HEK293 (cell line): Measurements from ENCODE around the gene ARPC1B.
A peak's percentile ranks its signal among the peaks of the same experiment; 100 is the strongest.

Source experiments
- GLIS1 ChIP-seq: fragments of 450-650 bp; formaldehyde crosslinking; IDR thresholded peaks from 2 replicates; pipeline ENCODE4 v1.5.1; 2016; ENCODE audit warnings: missing biosample characterization, missing genetic modification characterization
- GLIS2 ChIP-seq: fragments of 450-650 bp; formaldehyde crosslinking; IDR thresholded peaks from 2 replicates; pipeline ENCODE4 v1.5.1; 2016; ENCODE audit warnings: missing biosample characterization, missing genetic modification characterization
- HOXA7 ChIP-seq: sonication (generic); formaldehyde crosslinking; IDR thresholded peaks from 2 replicates; pipeline ENCODE4 v1.8.1; 2022; ENCODE audit warnings: missing genetic modification reagents, borderline replicate concordance
- HOXC10 ChIP-seq: sonication (generic); formaldehyde crosslinking; IDR thresholded peaks from 2 replicates; pipeline ENCODE4 v1.8.1; 2023; ENCODE audit warnings: mild to moderate bottlenecking, missing genetic modification reagents
- KLF1 ChIP-seq: fragments of 450-650 bp; formaldehyde crosslinking; IDR thresholded peaks from 2 replicates; pipeline ENCODE4 v1.5.1; 2016; ENCODE audit warnings: missing biosample characterization, missing genetic modification characterization
- KLF8 ChIP-seq: fragments of 450-650 bp; formaldehyde crosslinking; IDR thresholded peaks from 2 replicates; pipeline ENCODE4 v1.5.1; 2016; ENCODE audit warnings: missing biosample characterization, missing genetic modification characterization
- KLF9 ChIP-seq: fragments of 450-650 bp; formaldehyde crosslinking; IDR thresholded peaks from 2 replicates; pipeline ENCODE4 v1.5.1; 2016; ENCODE audit warnings: missing biosample characterization, missing genetic modification characterization, low read depth
- OVOL3 ChIP-seq: fragments of 450-650 bp; formaldehyde crosslinking; IDR thresholded peaks from 2 replicates; pipeline ENCODE4 v1.5.1; 2016; ENCODE audit warnings: missing biosample characterization, missing genetic modification characterization
- SALL2 ChIP-seq: fragments of 450-650 bp; formaldehyde crosslinking; IDR thresholded peaks from 2 replicates; pipeline ENCODE4 v1.5.0; 2017; ENCODE audit warnings: missing biosample characterization, mild to moderate bottlenecking, missing genetic modification characterization, borderline replicate concordance
- SP2 ChIP-seq: fragments of 450-650 bp; formaldehyde crosslinking; IDR thresholded peaks from 2 replicates; pipeline ENCODE4 v1.5.1; 2016; ENCODE audit warnings: missing biosample characterization, missing genetic modification characterization
- SP7 ChIP-seq: fragments of 450-650 bp; formaldehyde crosslinking; IDR thresholded peaks from 2 replicates; pipeline ENCODE4 v1.5.1; 2016; ENCODE audit warnings: missing biosample characterization, missing genetic modification characterization
- ZBTB20 ChIP-seq: fragments of 450-650 bp; formaldehyde crosslinking; IDR thresholded peaks from 2 replicates; pipeline ENCODE4 v1.5.1; 2016; ENCODE audit warnings: missing biosample characterization, missing genetic modification characterization
- ZEB2 ChIP-seq: fragments of 450-650 bp; formaldehyde crosslinking; IDR thresholded peaks from 2 replicates; pipeline ENCODE4 v1.5.1; 2016; ENCODE audit warnings: missing biosample characterization, missing genetic modification characterization
- ZNF138 ChIP-seq: fragments of 450-650 bp; formaldehyde crosslinking; IDR thresholded peaks from 2 replicates; pipeline ENCODE4 v1.5.1; 2016; ENCODE audit warnings: missing biosample characterization, missing genetic modification characterization, borderline replicate concordance
- ZNF146 ChIP-seq: fragments of 450-650 bp; formaldehyde crosslinking; IDR thresholded peaks from 2 replicates; pipeline ENCODE4 v1.5.1; 2016; ENCODE audit warnings: missing biosample characterization, missing genetic modification characterization
- ZNF302 ChIP-seq: fragments of 450-650 bp; formaldehyde crosslinking; IDR thresholded peaks from 2 replicates; pipeline ENCODE4 v1.5.1; 2016; ENCODE audit warnings: missing biosample characterization, missing genetic modification characterization, low read depth
- ZNF366 ChIP-seq: fragments of 450-650 bp; formaldehyde crosslinking; conservative IDR thresholded peaks from 2 replicates; pipeline ENCODE4 v1.5.1; 2016; ENCODE audit warnings: missing biosample characterization, missing genetic modification characterization
- ZNF510 ChIP-seq: fragments of 450-650 bp; formaldehyde crosslinking; IDR thresholded peaks from 2 replicates; pipeline ENCODE4 v1.5.1; 2018; ENCODE audit warnings: mild to moderate bottlenecking, missing genetic modification characterization, missing biosample characterization; ENCODE audit not compliant: insufficient replicate concordance
- ZNF558 ChIP-seq: fragments of 450-650 bp; formaldehyde crosslinking; IDR thresholded peaks from 2 replicates; pipeline ENCODE4 v1.5.1; 2016; ENCODE audit warnings: missing biosample characterization, missing genetic modification characterization
- ZNF654 ChIP-seq: fragments of 450-650 bp; formaldehyde crosslinking; IDR thresholded peaks from 2 replicates; pipeline ENCODE4 v1.5.1; 2016; ENCODE audit warnings: low read depth, missing biosample characterization, missing genetic modification characterization
- ZSCAN16 ChIP-seq: fragments of 450-650 bp; formaldehyde crosslinking; IDR thresholded peaks from 2 replicates; pipeline ENCODE4 v1.5.1; 2016; ENCODE audit warnings: missing biosample characterization, missing genetic modification characterization
- TF ChIP-seq, protein P1 (sequence below): fragments of 450-650 bp; formaldehyde crosslinking; IDR thresholded peaks from 2 replicates; pipeline ENCODE4 v1.5.1; 2016; ENCODE audit warnings: missing biosample characterization, missing genetic modification characterization
- TF ChIP-seq, protein P2 (sequence below): fragments of 450-650 bp; formaldehyde crosslinking; IDR thresholded peaks from 2 replicates; pipeline ENCODE4 v1.5.1; 2016; ENCODE audit warnings: missing biosample characterization, missing genetic modification characterization
- TF ChIP-seq, protein P3 (sequence below): fragments of 450-650 bp; formaldehyde crosslinking; IDR thresholded peaks from 2 replicates; pipeline ENCODE4 v1.5.1; 2016; ENCODE audit warnings: missing biosample characterization, missing genetic modification characterization
- TF ChIP-seq, protein P4 (sequence below): fragments of 450-650 bp; formaldehyde crosslinking; IDR thresholded peaks from 2 replicates; pipeline ENCODE4; 2016; ENCODE audit warnings: missing biosample characterization, missing genetic modification characterization
- TF ChIP-seq, protein P5 (sequence below): fragments of 450-650 bp; formaldehyde crosslinking; IDR thresholded peaks from 2 replicates; pipeline ENCODE4 v1.5.1; 2016; ENCODE audit warnings: missing biosample characterization, missing genetic modification characterization
- TF ChIP-seq, protein P6 (sequence below): fragments of 450-650 bp; formaldehyde crosslinking; IDR thresholded peaks from 2 replicates; pipeline ENCODE4 v1.5.1; 2016; ENCODE audit warnings: missing biosample characterization, missing genetic modification characterization

Gene ARPC1B

DNA sequence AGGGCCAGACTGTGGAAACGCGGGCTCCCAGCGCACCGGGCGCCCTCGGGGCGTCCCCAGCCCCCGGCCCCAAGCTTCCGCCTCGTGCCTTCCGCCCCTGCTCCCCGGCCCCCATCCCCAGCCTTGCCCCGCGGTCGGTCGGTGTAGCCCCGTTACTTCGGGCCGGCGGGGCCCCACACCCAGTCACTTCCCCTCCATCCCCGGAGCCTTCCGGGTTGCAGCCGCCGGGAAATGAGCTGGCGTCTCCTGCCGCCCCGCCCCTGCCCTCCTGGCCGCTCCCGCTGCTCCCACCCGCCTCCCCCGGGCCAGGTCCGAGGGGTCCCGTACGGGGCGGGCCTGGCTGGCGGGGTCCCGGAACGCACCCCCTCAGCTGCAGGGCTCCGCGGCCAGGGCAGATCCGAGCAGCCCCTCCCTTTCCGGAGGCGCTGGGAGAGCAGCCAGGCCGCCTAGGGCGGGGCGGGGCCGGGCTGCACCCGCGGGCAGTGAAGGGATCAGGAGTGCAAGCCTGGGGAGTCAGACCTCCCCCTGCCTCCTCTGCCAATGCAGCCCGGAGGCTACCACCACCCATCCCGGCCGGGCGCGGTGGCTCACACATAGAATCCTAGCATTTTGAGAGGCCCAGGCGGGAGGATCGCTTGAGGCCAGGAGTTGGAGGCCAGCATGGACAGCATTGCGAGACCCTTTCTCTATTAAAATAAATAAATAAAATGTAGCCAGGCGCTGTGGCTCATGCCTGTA lies 709 bp downstream of the ARPC1B start (continued):
- TF ChIP-seq, protein P1, sequence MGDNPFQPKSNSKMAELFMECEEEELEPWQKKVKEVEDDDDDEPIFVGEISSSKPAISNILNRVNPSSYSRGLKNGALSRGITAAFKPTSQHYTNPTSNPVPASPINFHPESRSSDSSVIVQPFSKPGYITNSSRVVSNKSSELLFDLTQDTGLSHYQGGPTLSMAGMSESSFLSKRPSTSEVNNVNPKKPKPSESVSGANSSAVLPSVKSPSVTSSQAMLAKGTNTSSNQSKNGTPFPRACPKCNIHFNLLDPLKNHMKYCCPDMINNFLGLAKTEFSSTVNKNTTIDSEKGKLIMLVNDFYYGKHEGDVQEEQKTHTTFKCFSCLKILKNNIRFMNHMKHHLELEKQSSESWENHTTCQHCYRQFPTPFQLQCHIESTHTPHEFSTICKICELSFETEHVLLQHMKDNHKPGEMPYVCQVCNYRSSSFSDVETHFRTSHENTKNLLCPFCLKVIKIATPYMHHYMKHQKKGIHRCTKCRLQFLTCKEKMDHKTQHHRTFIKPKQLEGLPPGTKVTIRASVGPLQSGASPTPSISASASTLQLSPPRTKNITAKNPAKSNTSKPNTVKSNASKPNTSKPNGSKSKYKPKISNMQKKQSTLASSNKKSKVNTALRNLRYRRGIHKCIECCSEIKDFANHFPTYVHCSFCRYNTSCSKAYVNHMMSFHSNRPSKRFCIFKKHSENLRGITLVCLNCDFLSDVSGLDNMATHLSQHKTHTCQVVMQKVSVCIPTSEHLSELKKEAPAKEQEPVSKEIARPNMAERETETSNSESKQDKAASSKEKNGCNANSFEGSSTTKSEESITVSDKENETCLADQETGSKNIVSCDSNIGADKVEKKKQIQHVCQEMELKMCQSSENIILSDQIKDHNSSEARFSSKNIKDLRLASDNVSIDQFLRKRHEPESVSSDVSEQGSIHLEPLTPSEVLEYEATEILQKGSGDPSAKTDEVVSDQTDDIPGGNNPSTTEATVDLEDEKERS (tag by site-specific recombination) = no peak
- TF ChIP-seq ZEB2 (tag by site-specific recombination) (no peak), ZNF558 (tag by site-specific recombination) (no peak), OVOL3 (no peak), ZNF146 (no peak), ZNF302 (tag by site-specific recombination) (no peak), KLF9 (tag by site-specific recombination) (peak; percentile 76), ZBTB20 (peak; percentile 67; the same call in 1 of the 2 replicates), KLF1 (tag by site-specific recombination) (peak; percentile 92), ZNF510 (tag by site-specific recombination) (no peak), ZNF138 (tag by site-specific recombination) (no peak), SALL2 (tag by site-specific recombination) (no peak), KLF8 (tag by site-specific recombination) (peak; percentile 48), SP7 (tag by site-specific recombination) (no peak), GLIS1 (peak; percentile 87), ZSCAN16 (tag by site-specific recombination) (no peak), HOXC10 (CRISPR knock-in tag) (no peak), HOXA7 (CRISPR knock-in tag) (no peak), ZNF654 (no peak), GLIS2 (peak; percentile 96), SP2 (tag by site-specific recombination) (peak; percentile 82), ZNF366 (tag by site-specific recombination) (no peak)
- TF ChIP-seq, protein P2, sequence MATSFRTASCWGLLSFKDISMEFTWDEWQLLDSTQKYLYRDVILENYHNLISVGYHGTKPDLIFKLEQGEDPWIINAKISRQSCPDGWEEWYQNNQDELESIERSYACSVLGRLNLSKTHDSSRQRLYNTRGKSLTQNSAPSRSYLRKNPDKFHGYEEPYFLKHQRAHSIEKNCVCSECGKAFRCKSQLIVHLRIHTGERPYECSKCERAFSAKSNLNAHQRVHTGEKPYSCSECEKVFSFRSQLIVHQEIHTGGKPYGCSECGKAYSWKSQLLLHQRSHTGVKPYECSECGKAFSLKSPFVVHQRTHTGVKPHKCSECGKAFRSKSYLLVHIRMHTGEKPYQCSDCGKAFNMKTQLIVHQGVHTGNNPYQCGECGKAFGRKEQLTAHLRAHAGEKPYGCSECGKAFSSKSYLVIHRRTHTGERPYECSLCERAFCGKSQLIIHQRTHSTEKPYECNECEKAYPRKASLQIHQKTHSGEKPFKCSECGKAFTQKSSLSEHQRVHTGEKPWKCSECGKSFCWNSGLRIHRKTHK (tag by site-specific recombination) = no peak
- TF ChIP-seq, protein P3, sequence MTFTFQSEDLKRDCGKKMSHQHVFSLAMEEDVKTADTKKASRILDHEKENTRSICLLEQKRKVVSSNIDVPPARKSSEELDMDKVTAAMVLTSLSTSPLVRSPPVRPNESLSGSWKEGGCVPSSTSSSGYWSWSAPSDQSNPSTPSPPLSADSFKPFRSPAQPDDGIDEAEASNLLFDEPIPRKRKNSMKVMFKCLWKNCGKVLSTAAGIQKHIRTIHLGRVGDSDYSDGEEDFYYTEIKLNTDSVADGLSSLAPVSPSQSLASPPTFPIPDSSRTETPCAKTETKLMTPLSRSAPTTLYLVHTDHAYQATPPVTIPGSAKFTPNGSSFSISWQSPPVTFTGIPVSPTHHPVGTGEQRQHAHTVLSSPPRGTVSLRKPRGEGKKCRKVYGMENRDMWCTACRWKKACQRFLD = no peak
- TF ChIP-seq, protein P4, sequence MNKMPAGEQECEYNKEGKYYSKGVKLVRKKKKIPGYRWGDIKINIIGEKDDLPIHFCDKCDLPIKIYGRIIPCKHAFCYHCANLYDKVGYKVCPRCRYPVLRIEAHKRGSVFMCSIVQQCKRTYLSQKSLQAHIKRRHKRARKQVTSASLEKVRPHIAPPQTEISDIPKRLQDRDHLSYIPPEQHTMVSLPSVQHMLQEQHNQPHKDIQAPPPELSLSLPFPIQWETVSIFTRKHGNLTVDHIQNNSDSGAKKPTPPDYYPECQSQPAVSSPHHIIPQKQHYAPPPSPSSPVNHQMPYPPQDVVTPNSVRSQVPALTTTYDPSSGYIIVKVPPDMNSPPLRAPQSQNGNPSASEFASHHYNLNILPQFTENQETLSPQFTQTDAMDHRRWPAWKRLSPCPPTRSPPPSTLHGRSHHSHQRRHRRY (tag by site-specific recombination) = no peak
- TF ChIP-seq, protein P5, sequence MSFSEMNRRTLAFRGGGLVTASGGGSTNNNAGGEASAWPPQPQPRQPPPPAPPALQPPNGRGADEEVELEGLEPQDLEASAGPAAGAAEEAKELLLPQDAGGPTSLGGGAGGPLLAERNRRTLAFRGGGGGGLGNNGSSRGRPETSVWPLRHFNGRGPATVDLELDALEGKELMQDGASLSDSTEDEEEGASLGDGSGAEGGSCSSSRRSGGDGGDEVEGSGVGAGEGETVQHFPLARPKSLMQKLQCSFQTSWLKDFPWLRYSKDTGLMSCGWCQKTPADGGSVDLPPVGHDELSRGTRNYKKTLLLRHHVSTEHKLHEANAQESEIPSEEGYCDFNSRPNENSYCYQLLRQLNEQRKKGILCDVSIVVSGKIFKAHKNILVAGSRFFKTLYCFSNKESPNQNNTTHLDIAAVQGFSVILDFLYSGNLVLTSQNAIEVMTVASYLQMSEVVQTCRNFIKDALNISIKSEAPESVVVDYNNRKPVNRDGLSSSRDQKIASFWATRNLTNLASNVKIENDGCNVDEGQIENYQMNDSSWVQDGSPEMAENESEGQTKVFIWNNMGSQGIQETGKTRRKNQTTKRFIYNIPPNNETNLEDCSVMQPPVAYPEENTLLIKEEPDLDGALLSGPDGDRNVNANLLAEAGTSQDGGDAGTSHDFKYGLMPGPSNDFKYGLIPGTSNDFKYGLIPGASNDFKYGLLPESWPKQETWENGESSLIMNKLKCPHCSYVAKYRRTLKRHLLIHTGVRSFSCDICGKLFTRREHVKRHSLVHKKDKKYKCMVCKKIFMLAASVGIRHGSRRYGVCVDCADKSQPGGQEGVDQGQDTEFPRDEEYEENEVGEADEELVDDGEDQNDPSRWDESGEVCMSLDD (tag by site-specific recombination) = peak; percentile 10
- TF ChIP-seq, protein P6, sequence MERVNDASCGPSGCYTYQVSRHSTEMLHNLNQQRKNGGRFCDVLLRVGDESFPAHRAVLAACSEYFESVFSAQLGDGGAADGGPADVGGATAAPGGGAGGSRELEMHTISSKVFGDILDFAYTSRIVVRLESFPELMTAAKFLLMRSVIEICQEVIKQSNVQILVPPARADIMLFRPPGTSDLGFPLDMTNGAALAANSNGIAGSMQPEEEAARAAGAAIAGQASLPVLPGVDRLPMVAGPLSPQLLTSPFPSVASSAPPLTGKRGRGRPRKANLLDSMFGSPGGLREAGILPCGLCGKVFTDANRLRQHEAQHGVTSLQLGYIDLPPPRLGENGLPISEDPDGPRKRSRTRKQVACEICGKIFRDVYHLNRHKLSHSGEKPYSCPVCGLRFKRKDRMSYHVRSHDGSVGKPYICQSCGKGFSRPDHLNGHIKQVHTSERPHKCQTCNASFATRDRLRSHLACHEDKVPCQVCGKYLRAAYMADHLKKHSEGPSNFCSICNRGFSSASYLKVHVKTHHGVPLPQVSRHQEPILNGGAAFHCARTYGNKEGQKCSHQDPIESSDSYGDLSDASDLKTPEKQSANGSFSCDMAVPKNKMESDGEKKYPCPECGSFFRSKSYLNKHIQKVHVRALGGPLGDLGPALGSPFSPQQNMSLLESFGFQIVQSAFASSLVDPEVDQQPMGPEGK (tag by site-specific recombination) = peak; percentile 55
